GM12878 (cell line): ENCODE data around the gene LRRC57. TPM values are rescaled to one million over a fixed set of nuclear protein-coding genes. Genes with fewer than 3 reads are reported as not detected.

Source experiments
- ATAC-seq: fragments of 200-7000 bp; cut with Tn5 transposase; 3 replicates; pipeline ENCODE4 v1.9.1; 2020; ENCODE audit warnings: mild to moderate bottlenecking, moderate library complexity
- BruUV-seq: library from RNA; stranded (reverse); fragments of 400-500 nt; replicated peaks from 2 replicates; lab custom pipeline; 2021; lab: Mats Ljungman, UMichigan
- CTCF ChIA-PET: fragments of 300-600 bp; sonication (Branson Sonifier 250); formaldehyde crosslinking; extraction: SDS; loops from one replicate; lab custom pipeline; 2021; ENCODE audit warnings: inconsistent platforms; lab: Yijun Ruan, JAX
- POLR2A ChIA-PET: fragments of 350-600 bp; formaldehyde crosslinking; extraction: SDS; loops from one replicate; lab custom pipeline; 2021; ENCODE audit warnings: inconsistent platforms; lab: Charles Lee
- RAD21 ChIA-PET: fragments of 300-600 bp; sonication (Branson Sonifier 250); formaldehyde crosslinking; loops from one replicate; lab custom pipeline; 2023; ENCODE audit warnings: antibody characterized with exemption; ENCODE audit not compliant: unreplicated experiment; lab: Charles Lee
- SMC1A ChIA-PET: fragments of 300-600 bp; sonication (Branson Sonifier 250); formaldehyde crosslinking; loops from one replicate; lab custom pipeline; 2023; ENCODE audit not compliant: unreplicated experiment, uncharacterized antibody; lab: Charles Lee
- DNase-seq: peaks from one replicate; pipeline ENCODE4 v3.0.0-alpha.2; 2011; ENCODE audit warnings: low read depth, low spot score
- FAIRE-seq: peaks from 3 replicates; lab custom pipeline; 2011; peaks lifted over from hg19 to GRCh38; lab: Jason Lieb, UNC
- H2AFZ ChIP-seq: 2 replicates; pipeline ENCODE4 v1.6.0; 2011; ENCODE audit warnings: low read depth, low read length, control low read depth; ENCODE audit not compliant: control insufficient read depth
- H3K27ac ChIP-seq: 2 replicates; pipeline ENCODE4 v1.5.1; 2011; ENCODE audit warnings: control low read depth; ENCODE audit not compliant: control insufficient read depth, insufficient read depth
- H3K27me3 ChIP-seq, 2 experiments: replicated peaks in 1 of 2; 2 replicates each; pipeline versions ENCODE4 v1.6.0 to v1.6.1; 2011; ENCODE audit warnings: low read length in 1 of 2; ENCODE audit not compliant: control insufficient read depth in 2 of 2, insufficient read depth in 2 of 2
- H3K36me3 ChIP-seq, 2 experiments: 2 replicates each; pipeline ENCODE4 v1.5.1; 2011; ENCODE audit warnings: low read length in 1 of 2; ENCODE audit not compliant: control insufficient read depth in 2 of 2, insufficient read depth in 2 of 2
- H3K4me1 ChIP-seq: 2 replicates; pipeline ENCODE4 v1.6.1; 2011; ENCODE audit warnings: mild to moderate bottlenecking, low read length, moderate library complexity, mixed read lengths; ENCODE audit not compliant: control insufficient read depth, insufficient read depth
- H3K4me2 ChIP-seq: 2 replicates; pipeline ENCODE4 v1.6.0; 2011; ENCODE audit warnings: control low read depth; ENCODE audit not compliant: control insufficient read depth, insufficient read depth
- H3K4me3 ChIP-seq: fragments of 200-600 bp; sonication (generic); 2 replicates; pipeline ENCODE4 v1.5.1; 2016
- H3K79me2 ChIP-seq: 2 replicates; pipeline ENCODE4 v1.6.0; 2011; ENCODE audit warnings: low read length; ENCODE audit not compliant: control insufficient read depth, insufficient read depth
- H3K9ac ChIP-seq: 2 replicates; pipeline ENCODE4 v1.8.0; 2011; ENCODE audit warnings: low read length, control low read depth, mixed read lengths; ENCODE audit not compliant: control insufficient read depth, insufficient read depth
- H3K9me3 ChIP-seq: replicated peaks from 3 replicates; pipeline ENCODE4 v1.5.1; 2011; ENCODE audit warnings: mild to moderate bottlenecking, low read length; ENCODE audit not compliant: control insufficient read depth, insufficient read depth
- H4K20me1 ChIP-seq: 2 replicates; pipeline ENCODE4 v1.6.0; 2011; ENCODE audit not compliant: control insufficient read depth, insufficient read depth
- CHD1 ChIP-seq: IDR thresholded peaks from 2 replicates; pipeline ENCODE4 v1.6.1; 2012; ENCODE audit warnings: low read depth, low read length, improper control_type of control experiment
- HDAC2 ChIP-seq: fragments of 200-600 bp; sonication (generic); IDR thresholded peaks from 2 replicates; pipeline ENCODE4 v1.6.1; 2017
- IKZF2 ChIP-seq, 2 experiments: fragments of 450-650 bp; IDR thresholded peaks; 2 replicates each; pipeline ENCODE4 v1.6.1; 2017; ENCODE audit warnings: mild to moderate bottlenecking in 2 of 2, moderate library complexity in 2 of 2
- MYB ChIP-seq: fragments of 150-350 bp; IDR thresholded peaks from 2 replicates; pipeline ENCODE4 v1.6.1; 2014; ENCODE audit warnings: mild to moderate bottlenecking, low read depth, low read length, borderline replicate concordance
- NKRF ChIP-seq: fragments of 450-650 bp; conservative IDR thresholded peaks from 2 replicates; pipeline ENCODE4 v1.6.1; 2017; ENCODE audit warnings: mild to moderate bottlenecking, moderate library complexity
- POLR2AphosphoS5 ChIP-seq: IDR thresholded peaks from 2 replicates; pipeline ENCODE4 v1.6.1; 2011; ENCODE audit warnings: mild to moderate bottlenecking, low read length, inconsistent platforms
- RCOR1 ChIP-seq: conservative IDR thresholded peaks from 2 replicates; pipeline ENCODE4 v1.6.1; 2012; ENCODE audit warnings: low read depth, low read length, improper control_type of control experiment
- SPI1 ChIP-seq: IDR thresholded peaks from 2 replicates; pipeline ENCODE4 v1.6.1; 2011; ENCODE audit warnings: low read depth, mild to moderate bottlenecking, low read length, moderate library complexity, borderline replicate concordance; ENCODE audit not compliant: insufficient read depth
- STAT1 ChIP-seq: fragments of 450-650 bp; conservative IDR thresholded peaks from 2 replicates; pipeline ENCODE4 v1.6.1; 2014; ENCODE audit warnings: antibody characterized with exemption, mild to moderate bottlenecking
- WGBS: methylation state at CpG from one replicate; pipeline ENCODE4 v1.1.6; 2016; ENCODE audit warnings: low lambda C conversion rate; ENCODE audit not compliant: insufficient replicate concordance, insufficient coverage; ENCODE audit errors: missing lambda C conversion rate; 5-methylcytosine and 5-hydroxymethylcytosine counted together
- in situ Hi-C: fragments of 300-500 bp; cut with MboI; formaldehyde crosslinking; loops from 9 replicates; pipeline ENCODE4 v1.14.3; 2018; ENCODE audit warnings: mixed read lengths
- intact Hi-C: fragments of 100-400 bp; cut with micrococcal nuclease; formaldehyde crosslinking; loops from one replicate; pipeline ENCODE4 v1.14.2; 2022; ENCODE audit not compliant: unreplicated experiment
- polyA plus RNA-seq, 11 experiments: library from polyadenylated mRNA; depleted of rRNA in 4 of 11; unstranded in 6 of 11; stranded (reverse) in 5 of 11; fragments of >200 nt; fragmentation: Nextera tagmentation in 4 of 11; fragmentation: Illumina TruSeq in 1 of 11; extraction: Ambion mirVana in 4 of 11; extraction: Trizol in 1 of 11; gene quantifications; 1 replicate in 1 of 11; 2 replicates in 10 of 11; pipeline versions ENCODE4 v1.2.1 to v1.2.3, GENCODE V29; 2011 to 2016; ENCODE audit warnings: inconsistent platforms in 2 of 11, missing spikeins in 2 of 11, low read depth in 1 of 11
- total RNA-seq, 4 experiments: library from RNA; depleted of rRNA in 3 of 4; stranded (reverse); fragments of >200 nt in 3 of 4; fragmentation: Illumina TruSeq in 1 of 4; extraction: Trizol in 1 of 4; gene quantifications; 2 replicates each; pipeline versions ENCODE4 v1.2.1 to v1.2.3, GENCODE V29; 2013 to 2021

Gene LRRC57
- total and polyA plus RNA-seq, 10 of the 15 experiments (the other 5 are each of a cell fraction or from before 2014, with no cell fraction given): 5.2 to 15.7 (median 9.6) TPM

GRCh38 chr15:42503825-42504224 is 44.8 kb downstream of the LRRC57 start:
- ChIA-PET POLR2A (interaction anchor here (0.6 to 3.7 kb wide), 5 partner anchors 9 to 474 kb away, joined by 3 to 37 read pairs (median 6); partner anchors contain the start of genes SNAP23 and ZNF106), RAD21 (interaction anchor here (0.5 to 3.0 kb wide), 10 partner anchors 9 to 1907 kb away, joined by 3 to 17 read pairs (median 6); partner anchors contain the start of genes SNAP23, STARD9 and ZNF106), SMC1A (interaction anchor here (0.9 to 3.1 kb wide), 11 partner anchors 9 to 221 kb away, joined by 3 to 21 read pairs (median 3); partner anchors contain the start of genes HAUS2, LRRC57, SNAP23 and ZNF106), CTCF (interaction anchor here (0.7 to 2.1 kb wide), 4 partner anchors 8 to 146 kb away, joined by 3 to 10 read pairs (median 4); partner anchors contain the start of gene SNAP23)
- Histone ChIP-seq H3K9ac (no peak overlapping the region; the same call in 1 of the 2 replicates), H3K4me3 (peak overlapping the region; percentile 34; the same call in 1 of the 2 replicates), H3K4me1 (peaks cover 56% of the 10 kb centered on the region), H3K79me2 (peaks cover 62% of the 10 kb centered on the region)
- no peak for DNase-seq
- 6% methylated on average over 1 of the region's 1 CpG for WGBS
- ATAC-seq: 0 out of 3 replicates have a peak, but pooled peaks have one; percentile 2
- no peak for FAIRE-seq
- TF ChIP-seq MYB: no peak
- no peak for TF ChIP-seq HDAC2
- TF ChIP-seq POLR2AphosphoS5: no peak
- no peak for TF ChIP-seq NKRF
- peak; percentile 37; the same call in 1 of the 2 replicates for TF ChIP-seq SPI1
- TF ChIP-seq CHD1: no peak
- TF ChIP-seq STAT1: no peak
- 0 out of 4 replicates have a peak, but pooled peaks of 1 of the 2 experiments have one; percentile 25 for TF ChIP-seq IKZF2 (IDR thresholded peaks at IDR 0.05)
- no peak for TF ChIP-seq RCOR1
- TF ChIP-seq, all 136 proteins: peak for 2
- intact Hi-C loops (no loop called here), in situ Hi-C loops (no loop called here)
- peak overlapping the region; percentile 81 for H3K27ac ChIP-seq
- H3K27me3 ChIP-seq: no peaks in the 10 kb centered on the region
- H4K20me1 ChIP-seq: no peaks in the 10 kb centered on the region
- H3K4me2 ChIP-seq: peak overlapping the region; percentile 93
- H3K9me3 ChIP-seq: no peaks in the 10 kb centered on the region; the same call in 2 of the 3 replicates
- H3K36me3 ChIP-seq: peaks cover 0 to 7% of the 10 kb centered on the region in 2 experiments; a peak in 1 of 4 replicates
- H2AFZ ChIP-seq: no peak overlapping the region
- BruUV-seq: no TSS peak
